Type B pancreatic cell (in vitro differentiated cells): ENCODE measurements around the gene ZNG1C. TPM values are rescaled to one million over a fixed set of nuclear protein-coding genes. Genes with fewer than 3 reads are reported as not detected.

Source experiments
- total RNA-seq: library from RNA; stranded (reverse); gene quantifications from 2 replicates; pipeline ENCODE4 v1.2.1, GENCODE V29; 2021; ENCODE audit warnings: low replicate concordance

Gene ZNG1C
- total RNA-seq, 1 donor from 2014 or later: 33.2 TPM

Other genes with a start within 250 kb of the ZNG1C start
- gene FOXD4L3, start 60.9 kb downstream of the ZNG1C start, total RNA-seq: not detected in 2 replicates
- gene PGM5, start 114.6 kb downstream of the ZNG1C start, total RNA-seq: 5.8 and 21.2 TPM in 2 replicates